HFFc6 (cell line): ENCODE data around the gene AXIN2. TPM values are rescaled to one million over a fixed set of nuclear protein-coding genes. Genes with fewer than 3 reads are reported as not detected.

Experiments
- DNase-seq: peaks from one replicate; pipeline ENCODE4 v3.0.0-alpha.2; 2018
- H3K27ac Mint-ChIP-seq: 2 replicates; pipeline ENCODE4 v1.8.0; 2020; ENCODE audit warnings: mild to moderate bottlenecking, mixed read lengths
- H3K27me3 Mint-ChIP-seq: 2 replicates; pipeline ENCODE4 v1.8.0; 2021; ENCODE audit warnings: mild to moderate bottlenecking, moderate library complexity, mixed read lengths; ENCODE audit not compliant: insufficient read depth
- H3K36me3 Mint-ChIP-seq: 2 replicates; pipeline ENCODE4 v1.8.0; 2021; ENCODE audit warnings: low read depth, mixed read lengths
- H3K4me1 Mint-ChIP-seq: 2 replicates; pipeline ENCODE4 v1.8.0; 2020; ENCODE audit warnings: low read depth, mixed read lengths
- H3K4me3 Mint-ChIP-seq: 2 replicates; pipeline ENCODE4 v1.8.0; 2020; ENCODE audit warnings: mild to moderate bottlenecking, moderate library complexity, mixed read lengths
- H3K9me3 Mint-ChIP-seq: 2 replicates; pipeline ENCODE4 v1.8.0; 2020; ENCODE audit warnings: mild to moderate bottlenecking, mixed read lengths
- CTCF ChIP-seq: fragments of 200-600 bp; sonication (generic); IDR thresholded peaks from 2 replicates; pipeline ENCODE4 v1.5.0; 2021; ENCODE audit warnings: antibody characterized with exemption, mild to moderate bottlenecking
- total RNA-seq, 6 experiments: library from RNA; stranded (reverse); fragmentation: NEBNext Ultra II Directional; extraction: Animal tissue kit (Norgen Biotek cat#: 25700); gene quantifications; 2 replicates in 1 of 6; 3 replicates in 5 of 6; pipeline ENCODE4 v1.2.3, GENCODE V29; 2021

The AXIN2 gene
- total RNA-seq, 6 experiments from 2014 or later, result 0.17 to 0.57 (median 0.39) TPM

DNA sequence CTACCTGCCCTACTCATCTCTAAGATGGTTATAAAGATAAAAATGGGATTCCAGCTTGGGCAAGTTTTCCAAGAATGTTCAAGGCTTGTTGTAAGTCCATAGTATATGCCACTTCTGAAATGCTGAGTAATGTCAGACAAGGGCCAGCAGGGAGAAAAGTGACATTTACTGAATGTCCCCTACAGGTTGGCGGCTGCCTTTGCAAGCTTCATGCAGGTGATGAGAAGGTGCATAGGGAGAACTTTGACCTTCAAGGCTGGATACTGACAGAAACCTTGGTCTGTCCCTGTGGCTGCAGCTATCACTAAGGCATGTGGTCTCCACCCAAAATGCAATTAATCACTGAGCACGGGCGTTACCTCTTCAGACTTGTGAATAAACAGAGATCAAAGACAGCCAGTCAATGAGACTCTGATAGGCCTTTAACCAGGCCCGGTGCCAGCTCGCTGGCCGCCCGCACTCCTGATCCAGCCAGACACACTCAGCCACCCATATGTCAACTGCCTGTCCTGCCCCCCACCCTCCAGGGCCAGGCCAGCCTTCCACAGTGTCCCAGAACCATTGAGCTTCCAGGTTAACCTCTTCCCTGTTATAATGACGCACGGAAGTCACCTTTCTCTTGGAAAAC lies 26.8 kb upstream of the AXIN2 start:
- no peak for TF ChIP-seq CTCF
- Mint-ChIP-seq H3K9me3 (no peaks in the 10 kb centered on the region), H3K27ac (no peak overlapping the region), H3K4me1 (no peaks in the 10 kb centered on the region), H3K27me3 (peaks cover 8% of the 10 kb centered on the region), H3K4me3 (no peak overlapping the region), H3K36me3 (no peaks in the 10 kb centered on the region)
- no peak for DNase-seq

DNA sequence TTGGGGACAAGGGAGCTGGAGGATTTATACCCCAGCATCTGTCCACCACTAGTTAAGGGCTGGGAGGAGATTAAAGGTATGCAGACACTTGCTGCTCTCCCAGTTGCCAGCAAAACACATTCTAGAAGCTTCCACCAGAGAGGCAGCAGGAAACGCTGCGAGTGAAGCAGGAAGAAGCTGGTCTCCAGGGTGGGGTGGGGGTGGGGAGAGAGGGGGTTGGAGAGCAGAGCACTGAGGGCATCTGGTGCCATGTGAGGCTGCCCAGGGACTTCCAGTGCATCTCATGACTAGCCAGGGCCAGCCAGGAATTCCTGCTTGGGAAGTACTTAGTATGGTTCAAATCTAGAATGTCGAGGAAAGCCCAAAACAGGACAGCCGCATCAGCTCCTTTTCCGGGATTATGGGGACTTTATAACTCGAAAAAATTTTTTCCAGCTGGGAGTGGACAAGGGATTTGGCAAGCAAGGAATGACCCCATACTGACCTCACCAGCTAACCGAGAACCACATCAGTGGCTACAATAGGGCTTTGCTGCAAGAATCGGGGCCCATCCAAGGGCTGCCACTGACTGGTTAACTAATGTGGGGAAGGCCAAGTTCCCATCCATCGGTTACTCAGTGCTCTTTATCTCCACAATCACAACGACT lies 26.2 kb upstream of the AXIN2 start:
- Mint-ChIP-seq H3K27ac (no peak overlapping the region), H3K4me3 (no peak overlapping the region), H3K27me3 (peaks cover 8% of the 10 kb centered on the region), H3K9me3 (no peaks in the 10 kb centered on the region), H3K4me1 (no peaks in the 10 kb centered on the region), H3K36me3 (no peaks in the 10 kb centered on the region)
- no peak for TF ChIP-seq CTCF
- DNase-seq, result no peak

DNA sequence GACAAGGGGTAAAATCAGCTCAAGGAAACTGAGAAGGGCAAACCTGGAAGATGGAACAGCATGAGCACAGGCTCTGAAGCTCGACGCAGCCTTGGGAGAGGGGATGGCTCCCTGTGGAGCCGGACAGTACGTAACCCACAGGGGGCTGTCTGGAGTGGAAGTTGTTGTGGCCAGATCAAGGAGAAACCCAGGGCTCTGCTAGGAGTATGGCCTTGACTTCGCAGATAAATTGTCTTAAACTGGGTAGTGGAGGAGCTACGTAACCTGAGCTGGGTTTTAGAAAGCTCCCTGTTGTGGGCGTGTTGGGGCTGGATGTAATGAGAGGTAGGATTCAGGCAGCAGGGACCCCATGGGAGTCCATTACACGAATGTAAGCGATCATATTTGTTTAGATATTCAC lies 25.5 kb upstream of the AXIN2 start:
- no peak overlapping the region for H3K27ac Mint-ChIP-seq
- H3K4me1 Mint-ChIP-seq, result no peaks in the 10 kb centered on the region
- H3K36me3 Mint-ChIP-seq, result no peaks in the 10 kb centered on the region
- H3K9me3 Mint-ChIP-seq, result no peaks in the 10 kb centered on the region
- H3K27me3 Mint-ChIP-seq, result peaks cover 12% of the 10 kb centered on the region
- TF ChIP-seq CTCF, result no peak
- DNase-seq, result no peak
- H3K4me3 Mint-ChIP-seq, result no peak overlapping the region

DNA sequence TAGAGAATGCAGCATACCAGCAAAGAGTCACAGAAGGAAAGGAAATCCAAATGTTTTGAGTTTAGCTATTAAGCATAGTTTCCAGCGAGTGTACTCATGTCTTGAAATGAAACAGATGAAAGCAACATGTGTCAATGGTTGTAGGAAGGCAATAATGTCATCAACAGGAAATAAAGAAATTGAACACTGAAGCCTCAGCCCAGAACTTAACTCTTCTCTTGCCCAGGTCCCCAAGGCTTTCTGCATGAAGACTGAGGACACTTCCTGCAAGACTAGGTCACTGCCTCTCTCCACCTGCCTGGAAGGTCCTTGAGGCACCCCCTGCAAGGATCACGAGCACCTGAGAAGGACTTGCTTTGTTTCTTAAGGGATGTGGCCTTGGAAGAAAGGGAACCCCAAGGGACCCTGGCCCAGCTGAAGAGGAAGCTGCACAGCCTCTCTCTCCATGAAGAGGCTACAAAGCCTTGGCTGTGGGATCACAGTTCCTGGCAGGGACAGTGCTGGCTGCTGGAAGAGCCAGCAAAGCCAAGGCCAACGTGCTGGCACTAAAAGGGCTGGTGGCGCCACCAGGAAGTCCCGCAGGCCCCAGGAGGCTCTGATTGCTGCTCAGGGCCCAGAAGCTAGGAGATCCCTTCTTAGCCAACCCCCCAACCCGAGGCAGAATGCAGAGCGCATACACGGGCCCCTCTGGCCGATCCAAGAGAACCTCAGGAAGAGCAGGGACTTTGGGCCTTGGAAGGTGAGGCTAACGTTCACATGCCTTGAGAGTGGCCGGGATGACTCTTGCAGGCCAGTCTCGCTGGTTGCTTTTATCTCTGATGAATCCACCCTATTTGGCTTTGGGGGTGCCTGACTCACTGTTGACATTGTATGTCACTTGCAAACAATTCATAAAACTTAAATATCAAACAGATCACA lies 23.4 kb upstream of the AXIN2 start:
- Mint-ChIP-seq H3K27ac (no peak overlapping the region), H3K4me3 (no peak overlapping the region), H3K9me3 (no peaks in the 10 kb centered on the region), H3K4me1 (no peaks in the 10 kb centered on the region), H3K27me3 (peaks cover 13% of the 10 kb centered on the region), H3K36me3 (no peaks in the 10 kb centered on the region)
- DNase-seq, result no peak
- TF ChIP-seq CTCF, result no peak

DNA sequence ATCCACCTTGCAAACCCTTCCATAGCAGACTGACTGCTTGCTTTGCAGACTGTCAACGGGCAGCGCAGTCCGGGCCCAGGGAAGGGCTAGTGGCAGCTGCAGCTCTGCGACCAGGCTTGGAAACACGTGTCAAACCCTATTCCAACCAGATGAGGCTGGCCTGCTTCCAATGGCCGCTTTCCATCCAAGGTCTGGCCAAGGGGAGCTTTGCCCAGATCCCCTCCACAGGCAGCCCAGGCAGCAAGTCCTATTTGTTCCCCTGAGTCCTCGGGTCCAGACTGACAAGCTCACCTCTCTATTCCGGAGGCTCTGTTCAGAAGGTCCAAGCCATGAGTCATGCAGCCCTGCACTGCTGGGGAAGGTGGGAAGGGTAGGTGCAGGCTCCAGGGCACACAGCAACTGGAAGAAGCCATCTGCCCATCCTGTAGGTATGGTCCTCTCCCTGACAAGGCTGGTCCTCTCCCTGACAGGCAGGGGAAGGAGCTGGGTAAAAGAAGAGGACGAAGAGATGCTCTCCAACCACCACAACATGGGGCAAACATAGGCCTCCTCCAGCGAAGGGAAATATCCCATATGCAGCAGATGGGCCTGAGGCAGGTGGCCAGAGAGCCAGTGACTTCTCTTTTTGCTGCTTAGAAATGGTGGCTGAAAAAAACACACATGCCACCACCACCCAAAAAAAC lies 22.6 kb upstream of the AXIN2 start:
- TF ChIP-seq CTCF, result no peak
- Mint-ChIP-seq H3K9me3 (no peaks in the 10 kb centered on the region), H3K36me3 (no peaks in the 10 kb centered on the region), H3K27ac (no peak overlapping the region), H3K4me1 (no peaks in the 10 kb centered on the region), H3K4me3 (no peak overlapping the region), H3K27me3 (peaks cover 13% of the 10 kb centered on the region)
- DNase-seq, result no peak
